ENCODE data around the gene MPO.

Gene MPO

DNA sequence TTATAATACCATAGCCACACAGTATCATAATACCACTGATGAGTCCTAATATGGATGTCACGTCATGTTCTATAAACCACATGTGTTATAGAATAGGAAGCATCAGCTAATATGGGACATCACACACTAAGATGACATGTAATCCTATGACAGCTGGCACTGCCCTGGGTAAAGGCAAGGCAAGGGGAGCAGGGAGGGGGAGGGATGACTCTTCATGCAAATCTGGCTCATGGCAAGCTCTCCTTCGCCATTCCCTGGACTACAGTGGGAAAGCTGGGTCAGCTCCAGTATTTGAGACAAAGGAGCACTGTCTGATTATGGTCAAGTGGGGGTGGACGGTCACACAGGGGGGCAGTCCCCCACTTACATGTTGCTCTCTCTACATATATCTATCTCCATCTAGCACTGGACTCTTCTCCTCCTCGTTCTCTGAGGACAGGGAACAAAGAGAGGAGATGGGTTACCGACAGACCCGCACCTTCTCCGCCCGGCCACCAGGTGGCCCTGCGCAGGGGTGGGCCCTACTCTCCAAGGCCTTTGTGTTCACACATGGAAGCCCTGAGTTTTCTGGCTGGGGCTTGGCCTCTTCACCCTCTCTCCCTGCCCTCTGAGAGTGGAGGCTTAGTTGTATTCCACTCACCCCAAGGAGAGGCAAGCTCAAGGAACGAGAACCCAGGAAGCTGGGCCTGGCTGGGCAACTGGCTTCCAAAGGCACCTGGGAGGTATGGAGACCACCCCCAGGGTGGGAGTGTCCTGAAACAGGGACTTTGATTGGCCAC lies 23.4 kb upstream of the MPO start:
- H3K36me3 ChIP-seq (ENCODE audit: control insufficient read depth in 2 of 2, insufficient read depth in 2 of 2, low read length in 2 of 2): peaks cover 0 to 6% of the 10 kb centered on the region in 2 donors
- no peaks in the 10 kb centered on the region for H3K9me3 ChIP-seq (ENCODE audit: control insufficient read depth in 2 of 2, low read length in 2 of 2)
- H3K27me3 ChIP-seq (ENCODE audit: control insufficient read depth in 1 of 2, insufficient read depth in 2 of 2, low read length in 2 of 2): no peaks in the 10 kb centered on the region
- no peak overlapping the region for H3K4me3 ChIP-seq (ENCODE audit: low read length in 2 of 2)
- no peak overlapping the region for H3K27ac ChIP-seq (ENCODE audit: low read length)
- H3K4me1 ChIP-seq (ENCODE audit: control insufficient read depth, insufficient read depth, low read length): no peaks in the 10 kb centered on the region
- H3K9ac ChIP-seq (ENCODE audit: low read length in 2 of 2): no peak overlapping the region

DNA sequence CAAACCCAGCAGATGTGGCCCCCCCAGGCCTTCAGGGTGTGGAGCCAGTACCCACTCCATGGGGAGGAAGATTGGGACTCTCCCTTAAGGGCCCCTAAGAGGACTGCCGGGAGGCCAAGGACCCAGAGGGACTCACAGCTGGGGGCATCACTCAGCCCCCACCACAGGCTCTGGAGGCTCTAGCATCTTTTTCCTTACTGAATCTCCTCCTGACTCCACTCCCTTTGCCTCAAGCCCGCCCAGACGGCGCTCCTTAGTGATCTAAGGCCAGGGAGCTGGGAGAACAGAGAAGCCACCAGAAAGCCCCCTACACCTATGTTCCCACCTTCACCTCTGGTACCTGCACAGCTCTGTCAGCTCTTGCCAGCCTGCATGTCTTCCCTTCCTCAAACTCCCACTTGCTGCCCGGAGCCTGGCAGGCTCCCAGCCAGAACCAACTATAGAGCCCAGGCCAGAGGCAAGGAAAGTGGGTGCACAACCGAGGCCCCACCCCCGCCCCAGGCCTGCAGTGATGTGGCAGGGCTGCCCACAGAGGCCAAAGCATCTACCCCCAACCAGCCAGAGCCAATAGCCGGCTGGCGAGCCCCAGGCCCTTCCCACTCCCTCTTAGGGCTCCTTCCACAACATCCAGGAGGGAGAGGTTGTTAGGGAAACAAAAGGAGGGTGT lies 22.3 kb upstream of the MPO start:
- H3K9me3 ChIP-seq (ENCODE audit: control insufficient read depth in 2 of 2, low read length in 2 of 2): no peaks in the 10 kb centered on the region
- no peak overlapping the region for H3K4me3 ChIP-seq (ENCODE audit: low read length in 2 of 2)
- no peaks in the 10 kb centered on the region for H3K27me3 ChIP-seq (ENCODE audit: control insufficient read depth in 1 of 2, insufficient read depth in 2 of 2, low read length in 2 of 2)
- no peaks in the 10 kb centered on the region for H3K4me1 ChIP-seq (ENCODE audit: control insufficient read depth, insufficient read depth, low read length)
- H3K9ac ChIP-seq (ENCODE audit: low read length in 2 of 2): no peak overlapping the region
- H3K36me3 ChIP-seq (ENCODE audit: control insufficient read depth in 2 of 2, insufficient read depth in 2 of 2, low read length in 2 of 2): peaks cover 0 to 6% of the 10 kb centered on the region in 2 donors
- H3K27ac ChIP-seq (ENCODE audit: low read length): no peak overlapping the region

DNA sequence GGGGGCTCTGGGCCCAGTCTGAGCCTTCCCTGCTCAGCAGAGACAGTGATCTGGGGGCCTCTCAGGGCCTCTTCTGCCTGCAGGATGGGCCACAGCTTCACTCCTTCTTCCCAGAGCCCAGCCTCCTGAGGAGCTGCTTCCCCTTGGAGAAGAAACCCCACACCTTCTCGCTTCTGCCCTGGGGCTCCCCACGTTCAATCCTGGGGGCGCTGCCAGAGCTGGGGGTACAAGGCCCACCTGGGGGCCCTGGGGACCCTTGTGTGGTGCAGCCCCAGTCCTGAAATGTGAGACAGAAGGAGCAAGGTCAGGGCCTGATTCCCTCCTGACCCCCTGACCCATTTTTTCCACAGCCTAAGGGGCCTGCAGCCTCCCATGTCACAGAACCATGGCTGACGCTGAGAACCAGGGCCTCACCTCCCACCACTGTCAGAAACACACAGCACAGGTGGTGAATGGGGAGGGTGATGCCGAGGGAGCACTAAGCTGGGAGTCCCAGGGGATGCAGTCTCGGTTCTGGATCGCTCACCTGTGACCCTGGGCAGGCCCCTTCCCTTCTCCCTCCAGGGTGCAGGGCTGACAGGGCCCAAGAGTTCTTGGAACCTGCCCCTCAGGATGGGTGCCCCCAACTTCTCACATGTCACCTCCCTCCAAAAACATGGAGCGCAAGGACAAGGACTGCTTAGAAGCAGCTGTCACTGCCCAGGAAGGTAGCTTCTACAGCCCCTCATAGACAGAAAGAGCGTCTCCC lies 21.6 kb upstream of the MPO start:
- H3K4me1 ChIP-seq (ENCODE audit: control insufficient read depth, insufficient read depth, low read length): no peaks in the 10 kb centered on the region
- H3K9ac ChIP-seq (ENCODE audit: low read length in 2 of 2): no peak overlapping the region
- H3K9me3 ChIP-seq (ENCODE audit: control insufficient read depth in 2 of 2, low read length in 2 of 2): no peaks in the 10 kb centered on the region
- H3K27ac ChIP-seq (ENCODE audit: low read length): no peak overlapping the region
- H3K4me3 ChIP-seq (ENCODE audit: low read length in 2 of 2): no peak overlapping the region
- no peaks in the 10 kb centered on the region for H3K27me3 ChIP-seq (ENCODE audit: control insufficient read depth in 1 of 2, insufficient read depth in 2 of 2, low read length in 2 of 2)
- H3K36me3 ChIP-seq (ENCODE audit: control insufficient read depth in 2 of 2, insufficient read depth in 2 of 2, low read length in 2 of 2): peaks cover 0 to 2% of the 10 kb centered on the region in 2 donors

DNA sequence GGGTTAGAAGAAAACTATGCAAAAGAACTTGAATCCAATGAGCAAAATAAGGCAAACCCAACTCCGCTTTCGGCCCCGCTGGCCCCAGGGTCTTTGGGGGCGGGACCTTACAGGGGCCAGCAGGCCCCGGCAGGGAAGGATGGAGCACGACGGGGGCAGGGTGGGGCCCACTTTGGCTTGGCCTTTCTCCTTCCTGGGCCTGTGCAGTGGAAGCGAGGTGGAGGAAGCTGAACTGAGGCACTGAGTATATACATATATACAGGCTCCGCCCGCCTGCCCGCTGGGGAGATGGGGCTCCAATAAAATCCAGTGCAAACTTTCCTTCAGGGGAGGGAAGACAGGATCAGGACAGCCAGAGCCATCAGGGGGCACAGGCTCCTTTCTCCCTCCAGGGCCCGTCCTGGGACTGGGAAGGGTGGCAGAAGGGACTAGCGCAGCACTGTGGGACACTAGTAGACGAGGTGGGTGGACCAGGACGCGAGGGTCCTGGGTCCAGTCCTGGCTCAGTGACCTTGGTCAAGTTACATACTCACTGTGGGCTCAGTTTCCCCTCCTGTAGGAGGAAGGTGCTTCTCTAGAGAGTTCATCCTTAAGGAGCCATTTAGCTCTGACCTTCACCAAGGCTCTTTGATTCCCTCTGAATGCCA lies 20.9 kb upstream of the MPO start:
- no peak overlapping the region for H3K4me3 ChIP-seq (ENCODE audit: low read length in 2 of 2)
- H3K9ac ChIP-seq (ENCODE audit: low read length in 2 of 2): no peak overlapping the region
- H3K9me3 ChIP-seq (ENCODE audit: control insufficient read depth in 2 of 2, low read length in 2 of 2): no peaks in the 10 kb centered on the region
- H3K36me3 ChIP-seq (ENCODE audit: control insufficient read depth in 2 of 2, insufficient read depth in 2 of 2, low read length in 2 of 2): no peaks in the 10 kb centered on the region
- no peaks in the 10 kb centered on the region for H3K4me1 ChIP-seq (ENCODE audit: control insufficient read depth, insufficient read depth, low read length)
- H3K27ac ChIP-seq (ENCODE audit: low read length): no peak overlapping the region
- H3K27me3 ChIP-seq (ENCODE audit: control insufficient read depth in 1 of 2, insufficient read depth in 2 of 2, low read length in 2 of 2): no peaks in the 10 kb centered on the region

DNA sequence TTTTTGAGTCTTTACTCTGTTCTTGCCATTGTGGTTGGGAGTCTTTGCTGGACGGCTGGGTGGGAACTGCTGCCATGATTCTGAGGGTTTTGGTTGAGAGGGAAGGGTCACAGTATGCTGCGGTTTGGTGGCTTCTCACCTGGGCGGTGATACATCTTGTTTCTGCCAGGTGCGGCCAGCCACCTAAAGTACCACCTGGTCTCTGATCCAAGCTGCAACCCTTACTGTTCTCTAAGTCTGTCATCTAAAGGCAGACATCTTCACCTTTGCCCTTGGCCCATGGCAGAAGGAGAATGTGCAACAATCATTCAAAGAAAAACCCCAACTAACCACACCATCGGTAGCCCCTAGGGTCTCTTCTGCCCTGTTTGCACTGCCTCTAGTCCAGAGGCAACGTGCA lies 19.6 kb upstream of the MPO start:
- Histone ChIP-seq H3K27ac (ENCODE audit: low read length) (no peak overlapping the region), H3K9ac (ENCODE audit: low read length in 2 of 2) (no peak overlapping the region), H3K9me3 (ENCODE audit: control insufficient read depth in 2 of 2, low read length in 2 of 2) (no peaks in the 10 kb centered on the region), H3K4me3 (ENCODE audit: low read length in 2 of 2) (no peak overlapping the region), H3K27me3 (ENCODE audit: control insufficient read depth in 1 of 2, insufficient read depth in 2 of 2, low read length in 2 of 2) (no peaks in the 10 kb centered on the region), H3K4me1 (ENCODE audit: control insufficient read depth, insufficient read depth, low read length) (no peaks in the 10 kb centered on the region), H3K36me3 (ENCODE audit: control insufficient read depth in 2 of 2, insufficient read depth in 2 of 2, low read length in 2 of 2) (no peaks in the 10 kb centered on the region)

DNA sequence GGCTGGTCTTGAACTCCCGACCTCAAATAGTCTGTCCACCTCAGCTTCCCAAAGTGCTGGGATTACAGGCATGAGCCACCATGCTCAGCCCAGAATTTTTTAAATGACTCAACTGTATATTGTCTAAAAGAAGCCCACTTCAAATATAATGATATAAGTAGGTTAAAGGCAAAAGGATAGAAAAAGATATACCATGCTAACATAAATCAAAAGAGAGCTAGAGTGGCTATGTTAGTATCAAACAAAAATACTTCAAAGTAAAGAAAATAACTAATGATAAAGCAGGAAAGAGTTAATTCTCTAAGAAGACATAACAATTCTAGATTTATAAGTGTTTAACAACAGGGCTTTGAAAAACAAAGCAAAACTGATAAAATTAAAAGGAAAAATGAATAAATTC lies 13.3 kb upstream of the MPO start:
- Histone ChIP-seq H3K4me3 (ENCODE audit: low read length in 2 of 2) (no peak overlapping the region), H3K9ac (ENCODE audit: low read length in 2 of 2) (no peak overlapping the region), H3K27me3 (ENCODE audit: control insufficient read depth in 1 of 2, insufficient read depth in 2 of 2, low read length in 2 of 2) (peaks cover 0 to 2% of the 10 kb centered on the region in 2 donors), H3K4me1 (ENCODE audit: control insufficient read depth, insufficient read depth, low read length) (no peaks in the 10 kb centered on the region), H3K36me3 (ENCODE audit: control insufficient read depth in 2 of 2, insufficient read depth in 2 of 2, low read length in 2 of 2) (no peaks in the 10 kb centered on the region), H3K27ac (ENCODE audit: low read length) (no peak overlapping the region), H3K9me3 (ENCODE audit: control insufficient read depth in 2 of 2, low read length in 2 of 2) (peaks cover 0 to 3% of the 10 kb centered on the region in 2 donors)

DNA sequence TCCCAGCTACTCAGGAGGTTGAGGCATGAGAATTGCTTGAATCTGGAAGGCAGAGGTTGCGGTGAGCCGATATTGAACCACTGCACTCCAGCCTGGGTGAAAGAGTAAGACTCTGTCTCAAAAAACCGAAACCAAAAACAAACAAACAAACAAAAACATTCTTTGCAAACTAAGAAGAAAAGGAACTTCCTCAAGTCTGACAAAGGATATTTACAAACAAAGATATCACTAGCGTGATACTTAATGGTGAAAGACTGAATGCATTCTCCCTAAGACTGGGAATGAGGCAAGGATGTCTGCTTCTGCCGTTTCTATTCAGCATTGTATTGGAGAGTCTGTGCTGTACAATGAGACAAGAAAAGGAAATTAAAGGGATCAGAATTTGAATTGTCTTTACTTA lies 10.5 kb upstream of the MPO start:
- H3K36me3 ChIP-seq (ENCODE audit: control insufficient read depth in 2 of 2, insufficient read depth in 2 of 2, low read length in 2 of 2): no peaks in the 10 kb centered on the region
- no peaks in the 10 kb centered on the region for H3K4me1 ChIP-seq (ENCODE audit: control insufficient read depth, insufficient read depth, low read length)
- no peak overlapping the region for H3K27ac ChIP-seq (ENCODE audit: low read length)
- H3K27me3 ChIP-seq (ENCODE audit: control insufficient read depth in 1 of 2, insufficient read depth in 2 of 2, low read length in 2 of 2): peaks cover 0 to 2% of the 10 kb centered on the region in 2 donors
- H3K9ac ChIP-seq (ENCODE audit: low read length in 2 of 2): no peak overlapping the region
- peaks cover 0 to 3% of the 10 kb centered on the region in 2 donors for H3K9me3 ChIP-seq (ENCODE audit: control insufficient read depth in 2 of 2, low read length in 2 of 2)
- H3K4me3 ChIP-seq (ENCODE audit: low read length in 2 of 2): no peak overlapping the region

DNA sequence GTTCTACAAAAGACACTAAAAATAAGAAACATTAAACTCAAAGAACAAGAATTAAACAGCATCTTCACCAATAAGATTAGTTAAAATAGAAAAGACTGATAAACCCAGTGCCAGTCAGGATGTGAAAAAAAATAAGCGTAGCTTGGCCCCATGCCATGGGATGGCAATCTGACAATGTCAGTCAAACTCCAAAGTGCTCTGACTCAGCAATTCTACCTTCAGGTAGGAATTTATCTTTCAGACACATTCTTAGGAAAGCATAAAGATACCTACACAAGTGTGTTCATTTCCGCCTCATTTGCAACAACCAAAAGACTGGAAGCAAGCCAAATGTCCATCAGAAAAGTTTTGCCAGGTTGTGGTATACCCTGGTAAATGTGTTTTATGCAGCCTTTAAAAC lies 9.1 kb upstream of the MPO start:
- H3K4me3 ChIP-seq (ENCODE audit: low read length in 2 of 2): no peak overlapping the region
- H3K27me3 ChIP-seq (ENCODE audit: control insufficient read depth in 1 of 2, insufficient read depth in 2 of 2, low read length in 2 of 2): peaks cover 0 to 2% of the 10 kb centered on the region in 2 donors
- H3K4me1 ChIP-seq (ENCODE audit: control insufficient read depth, insufficient read depth, low read length): no peaks in the 10 kb centered on the region
- H3K9me3 ChIP-seq (ENCODE audit: control insufficient read depth in 2 of 2, low read length in 2 of 2): peaks cover 0 to 3% of the 10 kb centered on the region in 2 donors
- H3K27ac ChIP-seq (ENCODE audit: low read length): no peak overlapping the region
- no peaks in the 10 kb centered on the region for H3K36me3 ChIP-seq (ENCODE audit: control insufficient read depth in 2 of 2, insufficient read depth in 2 of 2, low read length in 2 of 2)
- H3K9ac ChIP-seq (ENCODE audit: low read length in 2 of 2): no peak overlapping the region

DNA sequence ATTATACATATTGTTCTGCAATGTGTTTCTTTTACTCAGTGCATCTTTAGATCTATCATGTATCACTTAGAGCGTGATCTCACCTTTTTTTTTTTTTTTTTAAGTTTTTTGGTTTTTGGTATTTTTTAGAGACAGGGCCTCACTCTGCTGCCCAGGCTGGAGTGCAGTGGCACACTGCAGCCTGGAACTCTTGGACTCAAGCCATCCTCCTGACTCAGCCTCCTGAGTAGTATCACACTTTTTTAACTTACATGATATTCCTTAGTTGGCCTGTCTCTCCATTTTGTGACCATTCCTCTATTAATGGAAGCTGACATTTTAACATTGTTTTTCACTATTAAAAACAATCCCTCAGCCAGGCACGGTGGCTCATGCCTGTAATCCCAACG lies 4.7 kb upstream of the MPO start:
- no peaks in the 10 kb centered on the region for H3K4me1 ChIP-seq (ENCODE audit: control insufficient read depth, insufficient read depth, low read length)
- H3K9ac ChIP-seq (ENCODE audit: low read length in 2 of 2): no peak overlapping the region
- no peak overlapping the region for H3K4me3 ChIP-seq (ENCODE audit: low read length in 2 of 2)
- H3K36me3 ChIP-seq (ENCODE audit: control insufficient read depth in 2 of 2, insufficient read depth in 2 of 2, low read length in 2 of 2): no peaks in the 10 kb centered on the region
- no peak overlapping the region for H3K27ac ChIP-seq (ENCODE audit: low read length)
- H3K9me3 ChIP-seq (ENCODE audit: control insufficient read depth in 2 of 2, low read length in 2 of 2): no peaks in the 10 kb centered on the region
- H3K27me3 ChIP-seq (ENCODE audit: control insufficient read depth in 1 of 2, insufficient read depth in 2 of 2, low read length in 2 of 2): peaks cover 6 to 11% of the 10 kb centered on the region in 2 donors

DNA sequence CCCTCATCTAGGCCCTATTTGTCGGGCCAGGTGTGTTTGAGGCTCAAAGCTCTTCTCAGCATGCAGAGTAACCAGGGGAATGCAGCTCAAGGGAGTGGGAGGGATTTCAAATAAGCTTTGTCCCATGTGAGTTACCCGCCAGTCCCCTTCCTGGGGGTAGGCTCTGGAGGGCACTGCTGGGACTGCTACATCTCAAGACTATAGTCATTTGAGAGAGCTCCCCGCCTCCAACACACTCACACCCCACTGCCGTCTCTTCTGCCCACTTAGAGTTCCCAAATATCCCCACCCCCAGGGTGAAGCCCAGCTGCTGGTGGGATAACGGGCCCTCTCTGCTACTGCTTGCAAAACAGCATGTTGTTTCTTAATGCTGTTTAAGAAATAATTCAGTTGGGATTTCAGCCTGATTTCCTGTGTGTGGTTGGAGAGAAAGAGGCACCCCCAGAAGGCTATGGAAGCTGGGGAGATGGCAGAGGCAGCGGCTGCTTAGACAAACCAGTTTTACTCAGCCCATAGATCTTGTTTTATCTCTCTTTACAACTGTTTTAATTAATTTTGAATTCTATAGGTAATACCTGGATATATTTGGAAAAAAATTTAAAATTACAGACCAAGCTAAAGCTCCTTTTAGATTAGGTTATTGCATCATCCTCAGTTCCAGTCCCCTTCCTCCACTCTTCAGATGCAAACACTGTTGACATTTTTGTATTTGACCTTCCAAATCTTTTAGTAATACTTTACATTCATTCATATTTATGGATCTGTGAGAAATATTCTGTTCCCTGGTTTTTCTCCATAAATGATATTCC lies 4.1 kb upstream of the MPO start:
- Histone ChIP-seq H3K27me3 (ENCODE audit: control insufficient read depth in 1 of 2, insufficient read depth in 2 of 2, low read length in 2 of 2) (peaks cover 8 to 13% of the 10 kb centered on the region in 2 donors), H3K36me3 (ENCODE audit: control insufficient read depth in 2 of 2, insufficient read depth in 2 of 2, low read length in 2 of 2) (no peaks in the 10 kb centered on the region), H3K9me3 (ENCODE audit: control insufficient read depth in 2 of 2, low read length in 2 of 2) (no peaks in the 10 kb centered on the region), H3K4me1 (ENCODE audit: control insufficient read depth, insufficient read depth, low read length) (no peaks in the 10 kb centered on the region), H3K27ac (ENCODE audit: low read length) (no peak overlapping the region), H3K9ac (ENCODE audit: low read length in 2 of 2) (no peak overlapping the region), H3K4me3 (ENCODE audit: low read length in 2 of 2) (no peak overlapping the region)

All from stomach smooth muscle (tissue), 2 donors.